MM.1S (cell line): Measurements from ENCODE around the gene PPP2R2D.

Source experiments
- EZH2 ChIP-seq: fragments of 300-600 bp; sonication (generic); optimal IDR thresholded peaks from 2 replicates; pipeline ENCODE3; 2017; ENCODE audit warnings: low read depth, mild to moderate bottlenecking, antibody characterized with exemption, low read length, mixed read lengths
- EZH2phosphoT487 ChIP-seq: fragments of 300-600 bp; sonication (generic); IDR thresholded peaks from 2 replicates; pipeline ENCODE4 v1.6.1; 2018; ENCODE audit warnings: antibody characterized with exemption, low read length

- TF ChIP-seq EZH2 = no peak
- no peak for TF ChIP-seq EZH2phosphoT487
Observed at GRCh38 chr10:131871673-131872005, 29.2 kb upstream of the PPP2R2D start.
